Measurements from ENCODE around the gene ADAMTS17.
A peak's percentile ranks its signal among the peaks of the same experiment; 100 is the strongest.

ADAMTS17 gene

GRCh38 chr15:100033140-100033857, 308.5 kb downstream of the ADAMTS17 start:
- peak; percentile 40 for DNase-seq (ENCODE audit: low read depth, low spot score)
- no peak for TF ChIP-seq CTCF (IDR thresholded peaks at IDR 0.05; ENCODE audit: low read depth, low read length)
- in situ Hi-C loops (cut with HindIII; ENCODE audit: low sequenced_read_pairs) = no loop called here
- H3K4me3 ChIP-seq (ENCODE audit: low read depth, low read length) = no peak overlapping the region

- no peak for TF ChIP-seq CTCF (IDR thresholded peaks at IDR 0.05; ENCODE audit: low read depth, low read length)
- no peak overlapping the region for H3K4me3 ChIP-seq (ENCODE audit: low read depth, low read length)
- peak; percentile 49 for DNase-seq (ENCODE audit: low read depth, low spot score)
- in situ Hi-C loops (cut with HindIII; ENCODE audit: low sequenced_read_pairs) = no loop called here
Measured at GRCh38 chr15:100032358-100033085, 309.3 kb downstream of the ADAMTS17 start.

- in situ Hi-C loops (cut with HindIII; ENCODE audit: low sequenced_read_pairs) = no loop called here
Measured at GRCh38 chr15:100031665-100032357, 310.0 kb downstream of the ADAMTS17 start.

GRCh38 chr15:100030586-100031229, 311.1 kb downstream of the ADAMTS17 start:
- DNase-seq (ENCODE audit: low read depth, low spot score) = peak; percentile 51
- H3K4me3 ChIP-seq (ENCODE audit: low read depth, low read length) = no peak overlapping the region
- in situ Hi-C loops (cut with HindIII; ENCODE audit: low sequenced_read_pairs) = no loop called here
- no peak for TF ChIP-seq CTCF (IDR thresholded peaks at IDR 0.05; ENCODE audit: low read depth, low read length)

More at GRCh38 chr15:100031665-100032357, 310.0 kb downstream of the ADAMTS17 start:
- no peak for TF ChIP-seq CTCF (IDR thresholded peaks at IDR 0.05; ENCODE audit: low read depth, low read length)
- DNase-seq (ENCODE audit: low read depth, low spot score) = no peak
- H3K4me3 ChIP-seq (ENCODE audit: low read depth, low read length) = no peak overlapping the region

- no peak for DNase-seq (ENCODE audit: low read depth, low spot score)
- no peak overlapping the region for H3K4me3 ChIP-seq (ENCODE audit: low read depth, low read length)
- in situ Hi-C loops (cut with HindIII; ENCODE audit: low sequenced_read_pairs) = no loop called here
- no peak for TF ChIP-seq CTCF (IDR thresholded peaks at IDR 0.05; ENCODE audit: low read depth, low read length)
Measured at GRCh38 chr15:100029868-100030479, 311.8 kb downstream of the ADAMTS17 start.

- DNase-seq (ENCODE audit: low read depth, low spot score) = no peak
- no peak overlapping the region for H3K4me3 ChIP-seq (ENCODE audit: low read depth, low read length)
- in situ Hi-C loops (cut with HindIII; ENCODE audit: low sequenced_read_pairs) = no loop called here
- no peak for TF ChIP-seq CTCF (IDR thresholded peaks at IDR 0.05; ENCODE audit: low read depth, low read length)
Measured at GRCh38 chr15:100029045-100029444, 312.7 kb downstream of the ADAMTS17 start.

Data from astrocyte of the spinal cord (primary cell).